Body of pancreas (tissue), 4 donors: ENCODE data around the gene TCEAL5. TPM values are rescaled to one million over a fixed set of nuclear protein-coding genes. Genes with fewer than 3 reads are reported as not detected.
"Not testable (repeated sequence)": the region's sequence is repeated elsewhere in the genome, so short reads cannot be mapped to it uniquely, and the experiment has no call there.

Experiments used
- ATAC-seq: fragments of 150-250 bp; one replicate; pipeline ENCODE4 v1.9.1; 2016
- DNase-seq, 4 donors: peaks; one replicate each; pipeline ENCODE4 v3.0.0-alpha.2; 2019
- H3K27ac ChIP-seq, 4 donors: fragments of 200-600 bp; sonication (generic); 1 replicate in 3 of 4; 2 replicates in 1 of 4; pipeline versions ENCODE4 v1.5.1 to v1.6.1; 2016 to 2019; ENCODE audit warnings: mild to moderate bottlenecking in 1 of 4, mixed read lengths in 1 of 4, moderate library complexity in 1 of 4
- H3K27me3 ChIP-seq, 2 donors: fragments of 200-600 bp; sonication (generic); one replicate each; pipeline ENCODE4 v1.6.0; 2016; ENCODE audit warnings: mild to moderate bottlenecking in 1 of 2
- H3K36me3 ChIP-seq, 2 donors: fragments of 200-600 bp; sonication (generic); replicated peaks in 1 of 2; 2 replicates each; pipeline ENCODE4 v1.5.1; 2016; ENCODE audit warnings: low read depth in 2 of 2; ENCODE audit not compliant: insufficient read depth in 1 of 2
- H3K4me1 ChIP-seq: fragments of 200-600 bp; sonication (generic); one replicate; pipeline ENCODE4 v1.6.0; 2016
- H3K4me3 ChIP-seq, 2 donors: fragments of 200-600 bp; sonication (generic); 1 replicate in 1 of 2; 2 replicates in 1 of 2; pipeline ENCODE4 v1.5.1; 2016 to 2019
- H3K9me3 ChIP-seq, 3 donors: fragments of 200-600 bp; sonication (generic); 1 replicate in 2 of 3; 2 replicates in 1 of 3; pipeline ENCODE4 v1.5.1; 2016
- POLR2A ChIP-seq, 3 donors: fragments of 450-650 bp; IDR thresholded peaks; one replicate each; pipeline ENCODE4 v1.6.1; 2016; ENCODE audit warnings: antibody characterized with exemption in 3 of 3, mild to moderate bottlenecking in 2 of 3
- WGBS, 2 donors: methylation state at CpG; one replicate each; pipeline ENCODE4 v1.1.5; 2017; 5-methylcytosine and 5-hydroxymethylcytosine counted together
- intact Hi-C: fragments of 100-400 bp; cut with DNase I; formaldehyde crosslinking; loops from one replicate; pipeline ENCODE4 v1.15.1; 2023
- total RNA-seq, 2 donors: library from RNA; depleted of rRNA; stranded (reverse); fragments of >200 nt; gene quantifications; one replicate each; pipeline ENCODE4 v1.1.0, GENCODE V29; 2016
- TF ChIP-seq, protein P1 (sequence below), 7 experiments: fragments of 450-650 bp in 4 of 7; fragments of 200-600 bp in 3 of 7; sonication (generic) in 3 of 7; IDR thresholded peaks; one replicate each; pipeline ENCODE4 v1.5.1; 2016 to 2019; ENCODE audit warnings: antibody characterized with exemption in 7 of 7

Gene TCEAL5
- total RNA-seq, 2 donors from 2014 or later, result not detected

DNA sequence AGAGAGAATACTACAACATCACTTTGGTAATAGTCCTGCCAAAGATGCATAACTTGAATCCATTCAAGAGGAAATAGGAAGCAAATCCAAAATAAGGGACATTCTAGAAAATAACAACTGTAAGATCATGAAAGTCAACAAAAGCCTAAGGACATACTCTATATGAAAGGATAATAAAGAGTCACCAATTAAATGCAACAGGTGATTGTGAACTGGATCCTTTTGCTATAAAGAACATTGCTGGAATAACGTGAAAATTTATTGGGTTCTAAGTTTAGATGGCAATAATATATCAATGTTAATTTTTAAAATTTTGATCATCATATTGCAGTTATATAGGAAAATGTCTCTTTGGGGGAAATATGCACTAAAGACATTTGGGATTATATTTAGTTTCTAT, 41.7 kb downstream of the TCEAL5 start:
- no peaks in the 10 kb centered on the region for H3K36me3 ChIP-seq
- H3K9me3 ChIP-seq, result no peaks in the 10 kb centered on the region
- H3K4me1 ChIP-seq, result no peaks in the 10 kb centered on the region
- H3K27ac ChIP-seq, result no peak overlapping the region
- WGBS, 2 donors, result 90 to 95% methylated on average over 1 of the region's 1 CpG
- H3K4me3 ChIP-seq, result no peak overlapping the region
- DNase-seq, result no peak
- H3K27me3 ChIP-seq, result no peaks in the 10 kb centered on the region
- no peak for ATAC-seq
- TF ChIP-seq, protein P1, sequence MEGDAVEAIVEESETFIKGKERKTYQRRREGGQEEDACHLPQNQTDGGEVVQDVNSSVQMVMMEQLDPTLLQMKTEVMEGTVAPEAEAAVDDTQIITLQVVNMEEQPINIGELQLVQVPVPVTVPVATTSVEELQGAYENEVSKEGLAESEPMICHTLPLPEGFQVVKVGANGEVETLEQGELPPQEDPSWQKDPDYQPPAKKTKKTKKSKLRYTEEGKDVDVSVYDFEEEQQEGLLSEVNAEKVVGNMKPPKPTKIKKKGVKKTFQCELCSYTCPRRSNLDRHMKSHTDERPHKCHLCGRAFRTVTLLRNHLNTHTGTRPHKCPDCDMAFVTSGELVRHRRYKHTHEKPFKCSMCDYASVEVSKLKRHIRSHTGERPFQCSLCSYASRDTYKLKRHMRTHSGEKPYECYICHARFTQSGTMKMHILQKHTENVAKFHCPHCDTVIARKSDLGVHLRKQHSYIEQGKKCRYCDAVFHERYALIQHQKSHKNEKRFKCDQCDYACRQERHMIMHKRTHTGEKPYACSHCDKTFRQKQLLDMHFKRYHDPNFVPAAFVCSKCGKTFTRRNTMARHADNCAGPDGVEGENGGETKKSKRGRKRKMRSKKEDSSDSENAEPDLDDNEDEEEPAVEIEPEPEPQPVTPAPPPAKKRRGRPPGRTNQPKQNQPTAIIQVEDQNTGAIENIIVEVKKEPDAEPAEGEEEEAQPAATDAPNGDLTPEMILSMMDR (IDR thresholded peaks at IDR 0.05), result no peak
- no peak for TF ChIP-seq POLR2A (IDR thresholded peaks at IDR 0.05)
- intact Hi-C loops, result no loop called here

DNA sequence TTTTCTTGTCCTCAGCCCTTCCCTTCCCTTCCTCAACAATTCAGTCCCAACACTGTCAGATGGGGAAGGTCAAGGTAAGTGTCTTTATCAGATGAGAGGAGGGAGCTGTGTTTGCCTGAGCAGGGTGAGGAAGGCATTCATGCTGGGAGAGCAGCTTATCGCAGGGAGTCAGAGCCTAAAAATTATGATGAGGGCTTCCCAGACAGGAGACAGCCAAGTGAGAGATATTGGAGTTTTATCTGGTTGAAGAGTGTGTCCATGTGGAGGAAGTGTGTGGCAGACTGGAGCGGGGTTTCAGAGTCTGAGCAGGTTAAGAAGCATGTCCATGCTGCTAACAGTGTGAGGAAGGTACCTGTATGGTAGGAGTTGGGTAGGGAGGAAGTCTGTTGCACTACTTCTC, 43.3 kb downstream of the TCEAL5 start:
- DNase-seq (no peak), ATAC-seq (no peak)
- Histone ChIP-seq H3K36me3 (no peaks in the 10 kb centered on the region), H3K9me3 (no peaks in the 10 kb centered on the region), H3K27me3 (no peaks in the 10 kb centered on the region), H3K27ac (no peak overlapping the region), H3K4me1 (no peaks in the 10 kb centered on the region), H3K4me3 (no peak overlapping the region)
- TF ChIP-seq, protein P1 (IDR thresholded peaks at IDR 0.05), result no peak
- no peak for TF ChIP-seq POLR2A (IDR thresholded peaks at IDR 0.05)
- 86 to 100% methylated on average over 2 of the region's 2 CpGs for WGBS, 2 donors
- intact Hi-C loops, result no loop called here

DNA sequence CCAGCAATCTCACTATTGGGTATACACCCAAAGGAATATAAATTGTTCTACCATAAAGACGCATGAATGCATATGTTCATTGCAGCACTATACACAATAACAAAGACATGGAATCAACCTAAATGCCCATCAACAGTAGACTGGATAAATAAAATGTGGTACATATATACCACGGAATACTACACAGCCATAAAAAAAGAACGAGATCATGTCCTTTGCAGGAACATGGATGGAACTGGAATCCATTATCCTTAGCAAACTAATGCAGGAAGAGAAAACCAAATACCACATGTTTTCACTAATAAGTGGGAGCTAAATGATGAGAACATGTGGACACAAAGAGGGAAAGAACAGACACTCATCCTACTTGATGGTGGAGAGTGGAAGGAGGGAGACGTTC, 50.6 kb downstream of the TCEAL5 start:
- 76 to 85% methylated on average over 4 of the region's 4 CpGs for WGBS, 2 donors
- H3K27ac ChIP-seq, H3K36me3 ChIP-seq, H3K4me1 ChIP-seq, H3K4me3 ChIP-seq, DNase-seq, ATAC-seq, intact Hi-C loops, H3K9me3 ChIP-seq, H3K27me3 ChIP-seq: not testable (repeated sequence)

Other genes with a start within 250 kb of the TCEAL5 start
- gene BEX1, start 212.6 kb downstream of the TCEAL5 start, total RNA-seq, result 10 to 100 TPM; 41.5 to 57.4 TPM
- under 1 TPM in 1 of 2 donors, not detected in 1; 0.26 TPM for gene NXF3, start 183.6 kb downstream of the TCEAL5 start, total RNA-seq
- gene BEX4, start 61.6 kb downstream of the TCEAL5 start, total RNA-seq, result 10 to 100 TPM in 1 of 2 donors, 1 to 10 TPM in 1; 7.9 to 14.8 TPM
- gene TCEAL8, start 21.6 kb downstream of the TCEAL5 start, total RNA-seq, result 10 to 100 TPM; 10.9 to 46.2 TPM
- gene BEX2, start 34.2 kb upstream of the TCEAL5 start, total RNA-seq, result 10 to 100 TPM in 1 of 2 donors, 1 to 10 TPM in 1; 9.9 to 23.9 TPM
- 1 to 10 TPM in 1 of 2 donors, under 1 TPM in 1; 0.99 to 2.3 TPM for gene TCEAL7, start 53.5 kb upstream of the TCEAL5 start, total RNA-seq
- 10 to 100 TPM; 22.3 to 37.9 TPM for gene TCEAL9, start 79.8 kb upstream of the TCEAL5 start, total RNA-seq
- 10 to 100 TPM; 71.9 to 77.3 TPM for gene BEX3, start 99.8 kb upstream of the TCEAL5 start, total RNA-seq
- under 1 TPM in 1 of 2 donors, not detected in 1; 0.52 TPM for gene RAB40A, start 242.7 kb upstream of the TCEAL5 start, total RNA-seq